Measurements from ENCODE around the gene KHDRBS1.

DNA sequence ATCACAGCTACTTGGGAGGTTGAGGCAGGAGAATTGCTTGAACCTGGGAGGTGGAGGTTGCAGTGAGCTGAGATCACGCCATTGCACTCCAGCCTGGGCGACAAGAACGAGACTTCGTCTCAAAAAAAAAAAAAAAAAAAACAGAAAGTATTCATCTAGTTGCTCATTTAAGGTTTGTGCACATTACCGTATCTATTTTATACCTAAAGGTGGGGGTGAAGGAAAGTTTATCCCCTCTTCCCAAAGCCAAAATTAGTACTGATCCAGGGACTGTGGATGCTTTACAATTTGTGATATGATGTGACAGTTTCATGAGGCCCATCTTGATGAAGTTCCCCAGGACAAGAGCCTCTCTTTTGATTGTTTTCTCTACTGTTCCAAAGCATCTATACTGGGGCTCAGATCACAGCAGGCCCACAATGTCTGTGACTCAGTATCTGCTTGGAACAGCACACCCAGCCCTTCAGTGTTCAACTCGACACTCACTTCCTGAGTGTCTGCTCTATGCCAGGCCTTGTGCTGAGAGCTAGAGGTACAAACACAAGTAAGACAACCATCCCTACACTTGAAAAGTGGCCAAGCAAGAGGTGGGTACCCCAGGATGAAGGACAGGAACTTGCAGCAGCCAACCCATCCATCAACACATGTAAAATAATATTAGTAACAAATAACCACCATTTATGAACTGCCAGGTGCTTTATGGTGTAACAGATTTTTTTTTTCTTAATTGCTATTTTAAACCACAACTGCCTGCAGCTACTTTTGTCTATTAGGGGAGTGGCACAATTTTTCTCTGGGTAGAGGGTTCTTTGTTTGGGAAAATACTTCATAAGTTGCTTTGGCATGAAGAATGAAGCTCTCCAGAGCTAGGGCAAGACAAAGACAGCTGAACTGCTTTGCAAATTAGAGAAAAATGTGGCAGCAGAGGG, 29.0 kb upstream of the KHDRBS1 start:
- TF ChIP-seq ZNF792 (tag by site-specific recombination; IDR thresholded peaks at IDR 0.05) (no peak), CTCF (tag by site-specific recombination; IDR thresholded peaks at IDR 0.05) (no peak), RBAK (tag by site-specific recombination; IDR thresholded peaks at IDR 0.05) (no peak), ZNF341 (tag by site-specific recombination; IDR thresholded peaks at IDR 0.05; ENCODE audit: low read depth) (no peak), ZNF600 (tag by site-specific recombination; IDR thresholded peaks at IDR 0.05) (no peak)
